Activated naive CD4-positive, alpha-beta T cell treated with anti-CD3 and anti-CD28 coated beads, Interleukin-2, amount 10 ng/mL, durations not matched to agents 7 days and 5 days (primary cell): ENCODE measurements around the gene CIDEB.
A peak's percentile ranks its signal among the peaks of the same experiment; 100 is the strongest.

Experiments used
- CTCF ChIA-PET: fragments of 350-600 bp; sonication (Branson Sonifier 250); formaldehyde crosslinking; loops from one replicate; lab custom pipeline; 2021; ENCODE audit warnings: antibody characterized with exemption; lab: Charles Lee
- DNase-seq: peaks from one replicate; pipeline ENCODE4 v3.0.0-alpha.2; 2020
- H3K27ac Mint-ChIP-seq: one replicate; pipeline ENCODE4 v1.8.0; 2021; ENCODE audit warnings: mild to moderate bottlenecking, moderate library complexity, mixed read lengths
- H3K27me3 Mint-ChIP-seq: one replicate; pipeline ENCODE4 v1.8.0; 2021; ENCODE audit warnings: mild to moderate bottlenecking, mixed read lengths
- H3K36me3 Mint-ChIP-seq: one replicate; pipeline ENCODE4 v1.8.0; 2021; ENCODE audit warnings: mixed read lengths
- H3K4me1 Mint-ChIP-seq: one replicate; pipeline ENCODE4 v1.8.0; 2021; ENCODE audit warnings: mixed read lengths
- H3K4me3 Mint-ChIP-seq: one replicate; pipeline ENCODE4 v1.8.0; 2021; ENCODE audit warnings: mild to moderate bottlenecking, moderate library complexity, mixed read lengths
- H3K9me3 Mint-ChIP-seq: one replicate; pipeline ENCODE4 v1.8.0; 2021; ENCODE audit warnings: mixed read lengths

The CIDEB gene

DNA sequence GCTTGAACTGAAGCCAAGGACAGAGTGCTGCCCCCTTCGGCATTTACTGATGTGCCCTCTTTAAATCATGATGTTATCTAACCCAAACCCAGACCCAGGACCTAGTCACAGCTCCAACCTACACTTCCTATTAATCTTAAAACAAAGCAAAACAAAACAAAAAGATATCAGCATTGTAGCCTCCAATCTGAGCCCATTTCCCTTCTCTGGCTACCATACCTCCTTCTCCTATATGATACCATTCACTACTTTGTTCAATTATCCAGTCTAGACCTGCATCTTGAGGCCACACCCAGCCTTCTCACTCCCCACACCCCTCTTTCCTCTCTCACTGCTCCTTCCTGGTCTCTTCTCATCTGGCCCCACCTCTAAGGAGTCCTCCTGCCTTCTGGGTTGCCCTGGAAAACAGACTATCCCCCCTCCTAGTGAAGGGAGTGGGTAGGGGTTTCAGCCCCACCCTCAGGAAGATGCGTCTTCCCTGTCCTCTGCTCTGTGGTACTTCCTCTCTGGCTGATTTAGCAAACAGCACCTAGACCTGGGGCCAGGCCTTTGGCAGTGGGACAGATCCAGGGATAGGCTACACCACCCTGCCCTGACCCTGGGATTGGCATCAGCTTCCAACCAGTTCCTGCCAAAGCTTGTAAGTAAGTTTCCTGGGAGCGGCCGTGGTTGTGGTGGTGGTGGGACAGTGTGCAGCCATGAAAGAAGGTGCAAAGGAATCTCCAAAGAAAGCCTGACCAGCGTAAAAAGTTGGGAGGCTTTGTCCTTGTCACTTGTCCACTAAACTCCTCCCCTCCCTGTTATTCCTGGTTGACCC, 6.8 kb upstream of the CIDEB start:
- peak overlapping the region; percentile 45 for H3K4me3 Mint-ChIP-seq

DNA sequence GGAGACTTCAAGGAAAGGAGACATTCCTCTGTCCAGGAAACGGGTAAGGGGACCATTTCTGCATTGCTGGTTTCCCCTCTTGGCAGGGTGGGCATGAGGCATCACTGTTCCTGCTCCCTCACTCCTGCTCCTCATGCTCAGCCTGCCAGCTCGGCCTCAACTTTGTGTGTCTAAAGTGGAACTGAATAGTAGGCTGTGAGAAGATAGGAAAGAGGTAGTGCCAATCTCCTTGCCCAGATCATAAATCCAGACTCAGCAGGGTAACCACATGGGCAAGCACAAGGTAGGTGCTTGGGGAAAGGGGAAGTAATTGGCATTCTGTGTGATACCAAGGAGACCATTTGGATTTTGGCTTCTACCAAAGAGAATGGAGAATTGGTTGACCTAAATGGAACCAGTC, 6.1 kb upstream of the CIDEB start:
- DNase-seq = no peak
- CTCF ChIA-PET = interaction anchor here (1.0 to 13.0 kb wide), 5 partner anchors 15 to 122 kb away, joined by 3 to 129 read pairs (median 4); partner anchors contain the start of genes ADCY4, DHRS1 and NOP9
- peak overlapping the region; percentile 81 for H3K4me3 Mint-ChIP-seq
- peaks cover 35% of the 10 kb centered on the region for H3K36me3 Mint-ChIP-seq
- no peaks in the 10 kb centered on the region for H3K9me3 Mint-ChIP-seq
- H3K27me3 Mint-ChIP-seq = peaks cover 8% of the 10 kb centered on the region
- peaks cover 68% of the 10 kb centered on the region for H3K4me1 Mint-ChIP-seq
- peak overlapping the region; percentile 88 for H3K27ac Mint-ChIP-seq

More for the DNA sequence above, 6.8 kb upstream of the CIDEB start:
- no peaks in the 10 kb centered on the region for H3K9me3 Mint-ChIP-seq
- H3K36me3 Mint-ChIP-seq = peaks cover 28% of the 10 kb centered on the region
- CTCF ChIA-PET = interaction anchor here (1.0 to 13.0 kb wide), 4 partner anchors 16 to 71 kb away, joined by 3 to 129 read pairs (median 54); partner anchors contain the start of genes ADCY4, DHRS1 and NOP9
- DNase-seq = no peak
- peaks cover 61% of the 10 kb centered on the region for H3K4me1 Mint-ChIP-seq
- H3K27ac Mint-ChIP-seq = peak overlapping the region; percentile 88
- H3K27me3 Mint-ChIP-seq = peaks cover 14% of the 10 kb centered on the region

DNA sequence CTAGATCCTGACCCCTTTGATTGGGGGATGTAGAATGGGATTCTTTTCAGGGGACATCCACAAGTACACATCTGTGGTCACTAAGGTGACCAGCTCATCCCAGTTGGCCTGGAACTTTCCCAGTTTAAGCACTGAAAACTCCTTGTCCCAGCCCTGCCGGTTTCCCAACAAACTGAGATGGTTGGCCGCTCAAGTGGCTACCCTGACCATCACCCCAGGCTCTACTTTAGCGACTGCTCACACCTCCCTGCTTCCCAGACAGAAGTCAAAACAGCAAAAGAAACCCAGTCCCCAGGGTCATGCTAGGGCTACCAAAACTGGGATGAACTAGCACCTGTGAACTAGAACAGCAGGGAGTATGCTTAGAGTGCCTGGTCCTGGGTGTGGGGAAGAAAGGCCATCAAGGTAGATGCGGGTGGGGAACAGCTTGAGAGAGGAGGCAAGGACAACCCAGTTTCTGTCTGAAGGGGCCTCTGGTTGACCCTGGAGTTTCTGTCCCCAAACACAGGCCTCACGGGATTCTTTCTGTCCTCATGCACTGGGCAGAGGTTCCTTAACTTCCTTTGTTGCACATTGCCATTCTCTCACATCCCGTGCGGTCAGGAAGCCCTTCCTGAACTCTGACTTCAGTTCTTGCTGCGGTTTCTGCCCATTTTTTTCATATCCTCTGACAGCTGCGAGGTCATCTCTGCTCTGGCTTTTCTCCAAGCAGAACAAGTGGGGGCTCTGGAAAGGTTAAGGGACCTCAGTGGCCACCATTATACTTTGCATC, 5.1 kb upstream of the CIDEB start:
- peak; percentile 71 for DNase-seq
- H3K27ac Mint-ChIP-seq = peak overlapping the region; percentile 88
- peaks cover 40% of the 10 kb centered on the region for H3K36me3 Mint-ChIP-seq
- CTCF ChIA-PET = interaction anchor here (0.9 to 13.0 kb wide), 6 partner anchors 14 to 255 kb away, joined by 3 to 129 read pairs (median 14); partner anchors contain the start of genes ADCY4, CBLN3, DHRS1 and KHNYN
- peaks cover 77% of the 10 kb centered on the region for H3K4me1 Mint-ChIP-seq
- H3K27me3 Mint-ChIP-seq = no peaks in the 10 kb centered on the region
- no peaks in the 10 kb centered on the region for H3K9me3 Mint-ChIP-seq
- H3K4me3 Mint-ChIP-seq = peak overlapping the region; percentile 81

DNA sequence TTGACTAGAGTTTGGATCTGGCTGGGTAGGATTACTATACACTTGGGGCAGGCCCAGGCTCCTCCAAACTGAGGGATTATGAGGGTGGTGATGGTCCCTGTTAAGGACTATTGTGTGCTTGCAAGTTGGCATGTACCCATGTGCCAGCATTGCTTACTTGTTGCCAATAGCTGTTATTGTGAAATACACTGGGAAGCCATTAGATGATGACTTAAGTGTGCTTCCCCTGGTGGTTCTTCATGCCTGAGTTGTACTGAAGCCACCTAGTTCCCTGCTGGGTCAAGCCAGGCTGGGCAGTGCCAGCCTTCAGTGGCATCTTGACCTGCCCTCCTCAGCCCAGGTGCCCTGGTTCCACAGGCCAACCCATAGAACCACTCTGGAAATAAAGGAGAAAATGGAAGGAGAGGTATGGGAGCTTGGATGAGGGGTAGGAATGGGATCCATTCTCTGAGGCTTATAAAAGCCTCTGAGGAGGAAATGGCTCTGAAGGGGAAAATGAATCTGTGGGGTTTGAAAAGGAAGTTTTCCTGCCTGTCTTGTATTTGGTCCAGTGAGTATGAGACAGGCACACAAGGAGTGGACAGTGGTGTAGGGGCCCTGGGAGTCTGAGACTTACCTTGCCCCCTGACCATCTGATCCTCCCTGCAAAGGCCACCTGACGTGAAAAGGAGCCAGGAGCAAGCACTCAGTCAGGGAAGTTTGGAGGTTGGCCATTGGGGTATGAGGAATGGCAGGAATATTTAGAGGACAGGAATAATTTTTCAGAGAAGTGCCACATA, 4.2 kb upstream of the CIDEB start:
- H3K9me3 Mint-ChIP-seq = no peaks in the 10 kb centered on the region
- peaks cover 43% of the 10 kb centered on the region for H3K36me3 Mint-ChIP-seq

DNA sequence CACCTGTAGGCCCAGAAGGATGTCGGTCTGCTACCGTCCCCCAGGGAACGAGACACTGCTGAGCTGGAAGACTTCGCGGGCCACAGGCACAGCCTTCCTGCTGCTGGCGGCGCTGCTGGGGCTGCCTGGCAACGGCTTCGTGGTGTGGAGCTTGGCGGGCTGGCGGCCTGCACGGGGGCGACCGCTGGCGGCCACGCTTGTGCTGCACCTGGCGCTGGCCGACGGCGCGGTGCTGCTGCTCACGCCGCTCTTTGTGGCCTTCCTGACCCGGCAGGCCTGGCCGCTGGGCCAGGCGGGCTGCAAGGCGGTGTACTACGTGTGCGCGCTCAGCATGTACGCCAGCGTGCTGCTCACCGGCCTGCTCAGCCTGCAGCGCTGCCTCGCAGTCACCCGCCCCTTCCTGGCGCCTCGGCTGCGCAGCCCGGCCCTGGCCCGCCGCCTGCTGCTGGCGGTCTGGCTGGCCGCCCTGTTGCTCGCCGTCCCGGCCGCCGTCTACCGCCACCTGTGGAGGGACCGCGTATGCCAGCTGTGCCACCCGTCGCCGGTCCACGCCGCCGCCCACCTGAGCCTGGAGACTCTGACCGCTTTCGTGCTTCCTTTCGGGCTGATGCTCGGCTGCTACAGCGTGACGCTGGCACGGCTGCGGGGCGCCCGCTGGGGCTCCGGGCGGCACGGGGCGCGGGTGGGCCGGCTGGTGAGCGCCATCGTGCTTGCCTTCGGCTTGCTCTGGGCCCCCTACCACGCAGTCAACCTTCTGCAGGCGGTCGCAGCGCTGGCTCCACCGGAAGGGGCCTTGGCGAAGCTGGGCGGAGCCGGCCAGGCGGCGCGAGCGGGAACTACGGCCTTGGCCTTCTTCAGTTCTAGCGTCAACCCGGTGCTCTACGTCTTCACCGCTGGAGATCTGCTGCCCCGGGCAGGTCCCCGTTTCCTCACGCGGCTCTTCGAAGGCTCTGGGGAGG, 3.1 kb upstream of the CIDEB start, which contains the start of gene LTB4R:
TSS of gene LTB4R (plus strand) at position 857 of the 959 bp plus-strand sequence. CDS start 4,150 bp downstream, outside the sequence.
- Mint-ChIP-seq H3K27ac (peak within 1 kb of the TSS; percentile 88), H3K4me3 (peak within 1 kb of the TSS; percentile 81), H3K27me3 (no peaks in the 10 kb centered on the region), H3K36me3 (peaks cover 53% of the 10 kb centered on the region), H3K4me1 (peaks cover 76% of the 10 kb centered on the region), H3K9me3 (no peaks in the 10 kb centered on the region)
- CTCF ChIA-PET = interaction anchor here (0.7 to 13.0 kb wide), 17 partner anchors 12 to 126 kb away, joined by 3 to 129 read pairs (median 5); partner anchors contain the start of genes ADCY4, CBLN3, DHRS1 and KHNYN
- peak; percentile 77 for DNase-seq

More for the DNA sequence above, 4.2 kb upstream of the CIDEB start:
- DNase-seq = no peak
- CTCF ChIA-PET = interaction anchor here (0.6 to 13.0 kb wide), 8 partner anchors 13 to 1017 kb away, joined by 4 to 129 read pairs (median 14); partner anchors contain the start of genes ADCY4, CBLN3, DHRS1 and KHNYN
- Mint-ChIP-seq H3K27me3 (no peaks in the 10 kb centered on the region), H3K4me3 (peak overlapping the region; percentile 81), H3K4me1 (peaks cover 77% of the 10 kb centered on the region), H3K27ac (peak overlapping the region; percentile 88)

DNA sequence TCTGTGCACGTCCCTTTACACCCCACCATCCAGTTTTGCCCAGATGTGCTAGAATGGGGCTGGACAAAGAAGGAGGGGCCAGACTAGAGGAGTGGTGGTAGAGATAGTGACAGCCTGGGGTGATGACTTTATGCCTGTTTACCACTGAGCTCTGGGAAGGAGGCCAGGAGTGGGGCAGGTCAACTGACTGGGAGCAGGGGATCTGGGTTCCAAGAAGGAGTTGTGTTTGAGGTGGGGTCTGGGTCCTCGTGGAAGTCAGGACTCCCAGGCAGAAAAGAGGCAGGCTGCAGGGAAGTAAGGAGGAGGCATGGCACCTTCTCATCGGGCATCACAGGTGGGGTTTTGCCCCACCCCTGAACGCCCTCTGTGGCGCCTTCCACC, 2.5 kb upstream of the CIDEB start:
- Mint-ChIP-seq H3K9me3 (no peaks in the 10 kb centered on the region), H3K4me3 (peak overlapping the region; percentile 81), H3K27ac (peak overlapping the region; percentile 85), H3K4me1 (peaks cover 71% of the 10 kb centered on the region), H3K27me3 (no peaks in the 10 kb centered on the region), H3K36me3 (peaks cover 54% of the 10 kb centered on the region)
- CTCF ChIA-PET = interaction anchor here (0.7 to 13.0 kb wide), 18 partner anchors 12 to 121 kb away, joined by 3 to 129 read pairs (median 4); partner anchors contain the start of genes ADCY4, CBLN3, DHRS1 and GMPR2
- no peak for DNase-seq

DNA sequence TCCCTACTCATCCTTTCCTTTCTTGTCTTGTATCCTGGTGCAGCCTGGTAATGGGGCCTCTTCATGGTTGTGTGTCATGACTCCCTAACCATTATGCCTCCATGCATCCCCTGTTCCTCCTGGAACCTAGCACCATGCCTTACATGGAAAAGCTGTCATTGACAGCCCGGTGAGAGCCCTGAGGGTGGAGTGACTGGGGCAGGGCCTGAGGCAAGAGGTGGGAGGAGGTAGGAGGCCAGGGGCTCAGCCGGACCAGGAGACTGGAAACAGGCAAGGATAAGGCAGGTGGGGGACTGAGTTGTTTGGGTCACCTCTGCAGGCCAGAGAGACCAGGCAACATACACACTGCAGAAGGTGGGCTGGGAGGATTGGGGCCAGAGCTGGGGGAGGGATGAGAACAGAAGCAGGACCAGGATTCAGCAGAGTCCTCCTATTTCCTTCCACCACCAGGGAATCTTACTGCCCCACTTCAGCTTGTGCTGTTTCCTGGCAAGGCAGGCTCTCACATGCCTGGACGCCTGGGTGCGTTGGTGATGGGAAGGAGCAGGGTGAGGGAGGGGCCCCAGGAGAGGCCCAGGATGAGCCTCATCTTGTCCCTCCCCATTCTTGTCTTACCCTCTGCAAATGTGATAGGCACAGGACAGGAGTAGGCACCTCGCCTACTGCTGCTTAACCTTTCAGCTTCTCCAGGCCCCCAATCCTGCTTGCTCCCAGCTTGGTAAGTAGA, 1.9 kb upstream of the CIDEB start, which contains the start of gene LTB4R2:
TSS of gene LTB4R2 (plus strand) at position 603 of the 727 bp plus-strand sequence. CDS start 525 bp downstream, outside the sequence.
- H3K36me3 Mint-ChIP-seq = peaks cover 60% of the 10 kb centered on the region
- no peaks in the 10 kb centered on the region for H3K27me3 Mint-ChIP-seq
- peaks cover 68% of the 10 kb centered on the region for H3K4me1 Mint-ChIP-seq
- no peak for DNase-seq
- peak within 1 kb of the TSS; percentile 81 for H3K4me3 Mint-ChIP-seq
- H3K9me3 Mint-ChIP-seq = no peaks in the 10 kb centered on the region
- CTCF ChIA-PET = interaction anchor here (0.7 to 13.0 kb wide), 24 partner anchors 9 to 229 kb away, joined by 3 to 129 read pairs (median 6); partner anchors contain the start of genes ADCY4, CBLN3, DHRS1 and GMPR2
- H3K27ac Mint-ChIP-seq = peak within 1 kb of the TSS; percentile 85

DNA sequence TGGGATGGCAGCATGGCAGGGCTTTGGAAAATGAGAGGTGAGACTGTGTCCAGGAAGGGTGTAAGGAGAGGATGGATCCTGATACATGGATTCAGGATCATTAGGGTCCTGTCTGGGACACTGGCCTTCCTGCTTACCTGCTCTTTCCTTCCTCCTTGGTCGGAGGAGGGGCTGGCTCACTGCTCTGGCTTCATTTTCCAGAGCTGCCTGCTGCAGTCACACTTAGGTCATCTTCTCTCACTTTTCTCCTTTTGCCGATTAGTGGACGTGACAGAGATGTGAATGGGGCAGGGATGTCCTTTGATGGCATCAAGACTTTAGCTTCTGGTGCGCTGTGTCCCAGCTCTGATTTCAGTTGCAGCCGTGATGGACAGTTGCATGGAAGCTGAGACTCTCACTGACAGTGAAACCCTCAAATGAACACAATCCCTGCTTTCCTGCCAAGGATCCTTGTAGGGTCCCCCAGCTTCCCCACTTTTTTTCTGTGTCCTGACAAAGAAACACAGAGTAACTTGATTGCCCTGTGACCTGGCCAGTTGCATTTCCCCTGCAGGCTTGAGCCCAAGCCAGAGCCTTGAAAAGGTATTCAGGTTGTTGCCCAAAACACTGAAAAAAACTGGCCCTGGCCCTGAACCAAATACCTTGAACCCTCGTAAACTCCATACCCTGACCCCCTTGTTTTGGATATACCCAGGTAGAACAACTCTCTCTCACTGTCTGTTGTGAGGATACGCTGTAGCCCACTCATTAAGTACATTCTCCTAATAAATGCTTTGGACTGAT, 756 bp upstream of the CIDEB start:
- H3K27ac Mint-ChIP-seq = no peak overlapping the region
- no peak overlapping the region for H3K4me3 Mint-ChIP-seq
- H3K36me3 Mint-ChIP-seq = peaks cover 61% of the 10 kb centered on the region
- no peaks in the 10 kb centered on the region for H3K27me3 Mint-ChIP-seq
- CTCF ChIA-PET = interaction anchor here (0.6 to 13.0 kb wide), 44 partner anchors 10 to 250 kb away, joined by 3 to 129 read pairs (median 6); partner anchors contain the start of genes ADCY4, DHRS1, GMPR2 and KHNYN
- DNase-seq = no peak
- H3K9me3 Mint-ChIP-seq = no peaks in the 10 kb centered on the region
- peaks cover 56% of the 10 kb centered on the region for H3K4me1 Mint-ChIP-seq

DNA sequence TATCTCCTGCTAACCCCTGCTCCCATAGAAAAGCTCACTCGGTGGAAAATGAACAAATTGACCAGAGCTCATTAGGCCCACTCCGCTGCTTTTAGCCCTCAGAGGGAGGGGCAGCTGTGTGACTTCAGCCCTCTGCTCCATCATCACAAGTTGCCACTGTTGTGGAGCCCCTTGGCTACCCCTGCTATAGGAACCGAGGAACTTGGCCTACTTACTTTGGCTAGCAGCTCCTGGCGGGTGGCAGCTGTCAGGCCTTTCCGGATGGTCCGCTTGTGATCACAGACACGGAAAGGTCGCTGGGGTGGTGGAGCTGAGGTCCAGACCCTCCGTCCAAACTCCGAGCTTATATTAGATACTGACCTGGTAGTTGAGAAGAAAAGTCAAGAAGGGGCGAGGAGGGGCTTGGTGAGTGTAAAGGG, 612 bp downstream of the CIDEB start:
- H3K27me3 Mint-ChIP-seq = no peaks in the 10 kb centered on the region
- H3K4me3 Mint-ChIP-seq = no peak overlapping the region
- DNase-seq = no peak
- CTCF ChIA-PET = interaction anchor here (0.6 to 13.0 kb wide), 19 partner anchors 8 to 249 kb away, joined by 3 to 129 read pairs (median 6); partner anchors contain the start of genes ADCY4, CHMP4A, DHRS1 and KHNYN
- H3K9me3 Mint-ChIP-seq = no peaks in the 10 kb centered on the region
- peaks cover 59% of the 10 kb centered on the region for H3K36me3 Mint-ChIP-seq
- H3K27ac Mint-ChIP-seq = no peak overlapping the region
- H3K4me1 Mint-ChIP-seq = peaks cover 44% of the 10 kb centered on the region

DNA sequence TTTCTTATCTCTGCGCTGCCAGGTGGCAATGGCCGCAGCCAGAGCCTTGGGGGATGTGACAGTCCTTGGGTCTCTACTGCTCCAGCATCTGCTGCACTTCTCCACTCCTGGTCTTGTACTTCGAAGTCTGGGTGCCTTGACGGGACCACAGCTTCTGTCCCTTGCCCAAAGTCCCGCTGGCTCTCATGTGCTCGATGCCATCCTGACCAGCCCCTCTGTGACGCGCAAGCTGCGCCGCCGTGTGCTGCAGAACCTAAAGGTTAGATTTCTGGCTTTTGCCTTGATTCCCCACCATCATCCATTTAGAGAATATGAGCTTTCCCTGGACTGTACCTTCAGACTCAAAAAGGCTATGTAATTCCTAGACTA, 3.8 kb downstream of the CIDEB start:
- H3K36me3 Mint-ChIP-seq = peaks cover 57% of the 10 kb centered on the region
- no peaks in the 10 kb centered on the region for H3K9me3 Mint-ChIP-seq
- H3K4me3 Mint-ChIP-seq = no peak overlapping the region
- H3K27ac Mint-ChIP-seq = no peak overlapping the region
- H3K4me1 Mint-ChIP-seq = peaks cover 49% of the 10 kb centered on the region
- peaks cover 5% of the 10 kb centered on the region for H3K27me3 Mint-ChIP-seq
- no peak for DNase-seq
- CTCF ChIA-PET = interaction anchor here (1.3 kb wide), 1 partner anchor 128 kb away, joined by 3 read pairs; no protein-coding TSS in a partner anchor
